Renal pelvis (tissue), 4 donors: Measurements from ENCODE around the gene PGAM2. TPM values are rescaled to one million over a fixed set of nuclear protein-coding genes. Genes with fewer than 3 reads are reported as not detected.

Experiments used
- DNase-seq: peaks from one replicate; pipeline ENCODE4 v3.0.0-alpha.2; 2013
- polyA plus RNA-seq, 3 donors: library from polyadenylated mRNA; unstranded; fragments of 120-200 nt; gene quantifications; one replicate each; pipeline ENCODE4 v1.2.1, GENCODE V29; 2013; ENCODE audit not compliant: insufficient read length in 3 of 3

PGAM2 gene
- polyA plus RNA-seq, 3 donors = 1.2 to 3.4 (median 2.2) TPM

DNA sequence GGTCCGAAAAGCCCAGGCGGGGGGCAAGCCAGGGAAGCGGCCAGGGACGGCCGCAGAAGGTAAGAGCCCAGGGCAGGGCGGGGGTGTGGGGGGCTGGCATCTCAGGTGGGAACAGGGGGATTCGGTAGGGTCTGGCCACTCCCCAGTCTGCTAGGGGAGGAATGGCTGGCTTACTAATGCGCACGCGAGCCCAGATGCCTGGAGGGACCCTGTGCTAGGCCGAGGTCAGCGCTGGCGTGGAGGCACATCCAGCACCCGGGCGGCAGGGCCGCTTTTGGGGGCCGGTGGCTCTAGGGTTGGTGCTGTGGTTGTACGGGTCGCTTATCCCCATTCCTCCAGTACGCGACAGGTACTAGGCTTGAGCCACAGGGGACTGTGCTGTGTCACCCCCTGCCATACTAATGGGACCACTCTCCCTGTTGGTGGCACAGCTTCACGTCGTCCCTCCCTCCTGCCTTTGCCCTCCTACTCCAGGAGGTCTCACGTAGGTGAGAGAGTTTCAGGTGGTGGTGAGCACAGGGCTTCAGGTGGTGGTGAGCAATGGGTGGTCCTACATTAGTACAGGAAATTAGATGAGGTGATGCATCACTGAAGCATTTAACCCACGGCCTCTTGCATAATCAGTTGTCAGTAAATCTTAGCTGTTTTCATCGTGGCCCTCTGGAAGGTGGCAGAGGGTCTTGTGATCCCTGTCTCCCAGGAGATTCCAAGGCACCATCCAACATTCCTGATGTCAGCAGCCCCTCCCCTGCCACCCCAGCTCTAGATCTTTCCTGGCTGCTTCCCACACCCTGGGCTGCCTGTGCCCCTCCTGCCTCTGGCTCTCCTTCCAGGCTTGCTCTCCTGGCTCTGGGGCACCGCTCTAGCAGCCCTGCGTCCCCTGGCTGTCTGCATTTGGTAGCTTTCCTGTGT is 39.7 kb upstream of the PGAM2 start:
- no peak for DNase-seq

DNA sequence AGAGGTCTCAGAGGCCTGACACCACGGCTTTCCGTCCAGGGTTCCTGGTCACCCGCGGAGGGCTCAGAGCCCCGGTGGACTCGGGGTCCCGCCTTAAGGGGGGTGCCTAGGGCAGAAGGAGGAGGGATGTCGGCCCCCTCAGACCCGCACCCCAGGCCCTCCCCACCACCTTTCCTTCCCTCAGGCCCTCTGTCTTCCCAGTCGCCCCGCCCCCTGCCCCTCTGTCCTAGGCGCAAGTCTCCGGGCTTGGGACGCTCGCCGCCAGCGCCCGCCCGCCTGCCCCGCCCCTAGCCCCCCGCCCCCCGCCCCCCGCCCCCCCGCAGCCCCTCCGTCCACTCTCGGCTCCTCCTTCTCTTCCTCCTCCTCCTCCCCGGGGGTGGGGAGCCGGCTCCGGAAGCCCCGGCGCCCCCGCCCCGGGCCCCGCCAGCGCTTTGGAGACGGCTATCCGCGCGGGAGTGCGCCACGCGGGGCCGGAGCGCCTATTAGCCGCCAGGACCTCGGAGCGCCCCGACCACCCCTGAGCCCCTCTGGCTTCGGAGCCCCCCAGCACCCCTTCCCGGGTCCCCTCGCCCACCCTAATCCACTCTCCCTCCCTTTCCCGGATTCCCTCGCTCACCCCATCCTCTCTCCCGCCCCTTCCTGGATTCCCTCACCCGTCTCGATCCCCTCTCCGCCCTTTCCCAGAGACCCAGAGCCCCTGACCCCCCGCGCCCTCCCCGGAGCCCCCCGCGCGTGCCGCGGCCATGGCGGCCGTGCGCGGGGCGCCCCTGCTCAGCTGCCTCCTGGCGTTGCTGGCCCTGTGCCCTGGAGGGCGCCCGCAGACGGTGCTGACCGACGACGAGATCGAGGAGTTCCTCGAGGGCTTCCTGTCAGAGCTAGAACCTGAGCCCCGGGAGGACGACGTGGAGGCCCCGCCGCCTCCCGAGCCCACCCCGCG is 38.8 kb upstream of the PGAM2 start, which contains the start of gene AEBP1:
Gene AEBP1 (plus strand): TSS at position 423 of the 937 bp plus-strand sequence. CDS start 321 bp downstream, at position 744.
- DNase-seq = peak; percentile 50

DNA sequence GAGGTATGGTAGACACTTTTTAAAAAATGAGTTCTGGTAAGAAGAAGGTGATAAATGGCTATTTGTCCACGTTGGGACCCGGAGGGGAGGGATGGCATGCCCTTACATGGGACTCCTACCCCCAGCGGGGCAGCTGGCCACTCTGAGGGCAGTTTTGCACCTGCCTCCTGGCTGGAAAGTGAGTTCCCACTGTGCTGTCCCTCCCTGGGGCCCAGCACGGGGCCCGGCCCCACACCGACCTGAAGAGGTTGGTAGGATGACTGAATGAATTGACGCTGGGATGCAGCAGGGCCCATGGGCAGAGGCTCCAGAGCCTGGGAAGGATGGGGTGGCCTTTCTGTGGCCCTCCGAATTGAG is 38.2 kb upstream of the PGAM2 start:
- no peak for DNase-seq

DNA sequence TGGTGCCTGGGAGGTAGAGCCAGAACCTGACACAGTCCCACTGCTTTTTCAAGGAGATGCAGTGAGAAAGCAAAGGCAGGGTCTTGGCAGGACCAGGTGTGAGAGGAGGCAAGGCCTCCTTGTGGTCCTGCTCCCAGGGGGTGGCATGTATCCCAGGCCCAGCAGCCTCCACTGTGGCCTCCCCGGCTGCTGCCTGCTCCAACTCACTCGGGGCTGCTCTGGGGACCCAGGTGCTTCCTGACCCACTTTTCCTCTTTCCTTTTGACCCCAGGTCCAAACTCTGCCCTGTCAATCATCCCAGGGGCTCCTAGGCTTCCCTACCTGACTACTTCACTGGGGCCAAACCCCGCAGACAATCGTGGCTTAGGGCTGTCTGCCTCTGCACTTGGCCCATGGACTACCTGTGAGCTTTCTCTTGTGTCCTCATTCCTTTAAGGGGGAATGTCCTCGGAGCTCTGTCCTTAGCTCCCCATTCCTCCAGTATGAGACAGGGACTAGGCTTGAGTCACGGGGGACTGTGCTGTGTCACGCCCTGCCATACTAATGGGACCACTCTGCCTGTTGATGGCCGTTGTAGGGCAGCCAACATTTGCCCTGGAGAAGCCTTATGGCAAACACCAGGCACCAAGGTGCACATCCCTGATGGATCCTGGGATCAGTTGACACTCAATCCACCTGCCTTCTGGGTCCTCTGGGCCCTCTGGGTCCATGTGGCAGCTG is 37.6 kb upstream of the PGAM2 start:
- DNase-seq = no peak

GRCh38 chr7:44101966-44102845 is 36.8 kb upstream of the PGAM2 start:
- no peak for DNase-seq

DNA sequence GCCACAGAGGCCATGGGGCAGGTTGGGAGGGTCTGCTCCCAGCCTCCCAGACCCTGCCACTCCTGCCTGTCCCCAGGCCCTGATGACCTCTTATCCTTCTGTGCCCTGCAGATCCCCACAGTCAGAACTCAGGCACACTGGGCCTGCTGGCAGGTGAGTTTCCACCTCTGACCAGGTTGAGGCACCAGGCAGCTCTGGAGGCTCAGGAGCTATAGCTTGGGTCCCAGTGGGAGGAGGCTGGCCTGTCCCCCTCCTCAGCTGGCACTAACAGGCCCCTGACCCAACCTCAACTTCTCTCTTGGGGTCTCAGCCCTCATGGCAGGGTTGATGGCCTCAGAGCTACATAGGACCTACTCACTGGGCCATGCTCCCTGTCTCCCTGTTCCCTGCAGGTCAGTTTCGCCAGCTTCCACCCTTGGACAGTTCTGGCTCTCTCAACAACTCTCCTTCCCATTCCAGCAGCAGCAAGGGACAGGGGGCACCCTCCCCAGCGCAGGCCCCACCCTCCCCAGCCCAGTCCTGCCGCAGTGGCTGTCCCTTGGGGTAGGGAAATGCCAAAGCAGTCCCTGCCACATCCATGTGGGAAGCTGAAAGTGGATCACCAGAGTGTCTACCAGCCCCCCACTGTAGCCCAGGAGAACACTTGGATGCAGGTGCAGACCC is 36.1 kb upstream of the PGAM2 start:
- no peak for DNase-seq

GRCh38 chr7:44100458-44101302 is 35.3 kb upstream of the PGAM2 start:
- DNase-seq = no peak

DNA sequence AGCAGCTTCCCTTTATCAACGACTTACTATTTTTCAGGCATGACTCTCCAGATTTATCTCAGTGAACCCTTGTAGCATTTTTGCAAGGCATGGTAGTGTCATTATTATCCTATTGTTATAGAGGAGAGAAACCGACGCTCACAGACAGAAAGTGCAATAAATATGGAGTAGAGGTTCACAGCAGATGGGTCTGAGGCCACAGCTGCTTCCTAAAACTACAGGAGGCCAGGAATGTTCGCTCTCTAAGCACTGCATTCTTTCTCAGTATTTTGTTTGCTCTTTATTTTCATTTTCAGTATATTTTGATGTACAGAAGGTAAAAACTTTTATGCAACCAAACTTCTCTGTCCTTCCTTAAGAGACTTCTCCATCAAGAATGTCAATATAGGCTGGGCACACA is 34.3 kb upstream of the PGAM2 start:
- DNase-seq = no peak

- DNase-seq = no peak
Measured at GRCh38 chr7:44098092-44099068, 33.0 kb upstream of the PGAM2 start.

GRCh38 chr7:44097064-44097932 is 31.9 kb upstream of the PGAM2 start:
- DNase-seq = no peak

GRCh38 chr7:44096326-44096881 is 31.0 kb upstream of the PGAM2 start:
- DNase-seq = no peak

GRCh38 chr7:44095781-44096180 is 30.4 kb upstream of the PGAM2 start:
- DNase-seq = no peak

DNA sequence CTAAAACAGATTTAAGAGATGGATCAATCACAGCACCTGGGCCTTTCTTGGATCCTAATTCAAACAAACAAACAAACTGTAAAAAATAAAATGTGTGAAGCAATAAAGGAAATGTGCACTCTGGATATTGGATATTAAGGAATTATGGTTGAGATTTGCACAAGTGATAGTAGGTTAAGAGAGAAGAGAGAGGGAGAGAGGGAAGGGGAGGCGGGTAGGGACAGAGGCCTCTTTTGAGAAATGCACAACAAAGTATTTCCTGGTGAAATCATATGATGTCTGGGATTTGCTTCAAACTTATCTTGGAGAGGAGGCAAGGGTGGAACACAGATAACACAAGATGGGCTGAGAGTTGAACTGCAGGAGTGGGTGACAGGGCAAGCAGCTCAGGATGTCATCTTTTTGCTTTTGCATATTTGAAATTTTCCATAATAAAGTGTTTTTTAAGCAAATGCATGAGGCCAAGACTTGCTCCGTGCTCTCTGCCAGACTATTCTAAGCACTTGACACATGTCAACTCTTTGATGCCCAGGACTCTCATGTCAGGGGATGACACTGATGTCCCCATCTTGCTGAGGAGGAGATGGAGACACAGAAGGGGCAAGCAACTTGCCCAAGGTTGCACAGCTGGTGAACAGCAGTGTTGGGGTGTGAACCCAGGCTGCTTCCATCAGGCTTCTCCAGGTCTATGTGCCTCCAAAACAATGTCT is 29.7 kb upstream of the PGAM2 start:
- no peak for DNase-seq

- no peak for DNase-seq
Measured at GRCh38 chr7:44094365-44094764, 29.0 kb upstream of the PGAM2 start.

DNA sequence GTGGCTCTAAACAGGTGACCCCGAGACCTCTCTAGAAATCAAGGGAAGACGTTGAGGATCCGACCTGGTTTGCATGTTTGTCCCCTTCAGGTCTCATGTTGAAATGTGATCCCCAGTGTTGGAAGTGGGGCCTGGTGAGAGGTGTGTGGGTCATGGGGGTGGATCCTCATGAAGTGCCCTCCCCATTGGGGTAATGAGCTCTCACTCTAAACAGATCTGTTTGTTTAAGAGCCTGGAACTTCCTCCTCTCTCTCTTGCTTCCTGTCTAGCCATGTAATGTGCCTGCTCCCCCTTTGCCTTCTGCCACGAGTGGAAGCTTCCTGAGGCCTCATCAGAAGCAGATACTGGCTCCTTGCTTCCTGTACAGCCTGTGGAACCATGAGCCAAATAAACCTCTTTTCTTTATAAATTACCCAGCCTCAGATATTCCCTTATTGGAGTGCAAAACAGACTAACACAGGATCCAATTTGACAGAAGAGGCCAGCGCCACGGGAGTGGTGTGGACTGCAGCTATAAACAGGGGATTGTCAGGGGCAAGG is 27.8 kb upstream of the PGAM2 start:
- no peak for DNase-seq
